Ovary (tissue), 9 donors: Measurements from ENCODE around the gene COL15A1. TPM values are rescaled to one million over a fixed set of nuclear protein-coding genes. Genes with fewer than 3 reads are reported as not detected.

Experiments
- DNase-seq, 5 donors: peaks; one replicate each; pipeline ENCODE4 v3.0.0-alpha.2; 2019 to 2020
- H3K27ac ChIP-seq, 2 donors: fragments of 200-600 bp; one replicate each; pipeline versions ENCODE4 v1.5.1 to v1.8.0; 2019 to 2022
- H3K27me3 ChIP-seq: fragments of 200-600 bp; one replicate; pipeline ENCODE4 v1.8.0; 2022
- H3K36me3 ChIP-seq: fragments of 200-600 bp; sonication (generic); one replicate; pipeline ENCODE4 v1.5.1; 2019
- H3K4me1 ChIP-seq: one replicate; pipeline ENCODE4 v1.8.1; 2013; ENCODE audit warnings: mild to moderate bottlenecking, moderate library complexity; ENCODE audit not compliant: insufficient read depth
- H3K4me3 ChIP-seq: fragments of 200-600 bp; sonication (generic); one replicate; pipeline ENCODE4 v1.5.1; 2017
- H3K9me3 ChIP-seq, 2 donors: fragments of 200-600 bp in 1 of 2; sonication (generic) in 1 of 2; one replicate each; pipeline versions ENCODE4 v1.5.1 to v1.8.1; 2013 to 2019; ENCODE audit warnings: mild to moderate bottlenecking in 1 of 2, moderate library complexity in 1 of 2
- CTCF ChIP-seq, 3 donors: fragments of 450-650 bp in 2 of 3; fragments of 200-600 bp in 1 of 3; IDR thresholded peaks; one replicate each; pipeline versions ENCODE4 v1.5.1 to v1.8.0; 2016 to 2022; ENCODE audit warnings: antibody characterized with exemption in 3 of 3, mild to moderate bottlenecking in 1 of 3
- EP300 ChIP-seq: sonication (generic); formaldehyde crosslinking; IDR thresholded peaks from one replicate; pipeline ENCODE4 v1.6.1; 2017; ENCODE audit warnings: antibody characterized with exemption
- POLR2A ChIP-seq: fragments of 450-650 bp; IDR thresholded peaks from one replicate; pipeline ENCODE4 v1.6.1; 2017; ENCODE audit warnings: antibody characterized with exemption, mild to moderate bottlenecking, moderate library complexity
- WGBS, 3 donors: extraction: QIAGEN DNeasy Blood & Tissue Kit in 1 of 3; methylation state at CpG; one replicate each; pipeline versions ENCODE4 v1.1.5 to v1.1.7; 2013 to 2017; 5-methylcytosine and 5-hydroxymethylcytosine counted together
- intact Hi-C, 4 donors: fragments of 100-400 bp; cut with DNase I; formaldehyde crosslinking; loops; one replicate each; pipeline versions ENCODE4 v1.11.0 to v1.15.1; 2022 to 2023
- polyA plus RNA-seq, 2 donors: library from polyadenylated mRNA; stranded (reverse); fragments of 200-250 nt in 1 of 2; fragments of 350-450 nt in 1 of 2; fragmentation: Illumina TruSeq in 1 of 2; extraction: RNeasy Lipid Tissue Mini Kit (QIAGEN cat#74804) in 1 of 2; gene quantifications; one replicate each; pipeline ENCODE4 v1.2.3, GENCODE V29; 2013 to 2014
- total RNA-seq, 7 donors: library from RNA; depleted of rRNA in 2 of 7; stranded (reverse); fragments of >200 nt in 2 of 7; fragmentation: NEBNext Ultra II Directional in 3 of 7; extraction: Animal tissue kit (Norgen Biotek cat#: 25700) in 3 of 7; gene quantifications; one replicate each; pipeline versions ENCODE4 v1.1.0 to v1.2.4, GENCODE V29; 2016 to 2023
- donor health status: DM: no; HTN: no; CAD: no; lungs with moderate emphysema.
- donor health status: DM: no; HTN: no; CAD: no.
- donor health status: Bipolar disorder and iron deficiency.
- donor health status: DM: yes; HTN: yes; CAD: no.
- donor health status: DM: no; HTN: no; CAD: no.
- donor health status: DM: yes; HTN: yes; CAD: no.

Gene COL15A1
- total and polyA plus RNA-seq, 9 donors = 12.8 to 195 (median 48.6) TPM

GRCh38 chr9:98964911-98965336, 21.2 kb downstream of the COL15A1 start:
- intact Hi-C loops = no loop called here
- 73 to 86% (median 85%) methylated on average over 7 of the region's 7 CpGs for WGBS, 3 donors
- H3K27me3 ChIP-seq = no peaks in the 10 kb centered on the region
- no peak for DNase-seq
- H3K27ac ChIP-seq = no peak overlapping the region
- H3K9me3 ChIP-seq = no peaks in the 10 kb centered on the region
- peaks cover 4% of the 10 kb centered on the region for H3K4me1 ChIP-seq
- H3K36me3 ChIP-seq = no peaks in the 10 kb centered on the region
- H3K4me3 ChIP-seq = no peak overlapping the region
- TF ChIP-seq POLR2A (no peak), EP300 (no peak), CTCF (IDR thresholded peaks at IDR 0.05) (no peak)

GRCh38 chr9:98966676-98967075, 23.0 kb downstream of the COL15A1 start:
- TF ChIP-seq POLR2A (no peak), EP300 (no peak), CTCF (IDR thresholded peaks at IDR 0.05) (no peak)
- H3K9me3 ChIP-seq = no peaks in the 10 kb centered on the region
- no peak overlapping the region for H3K27ac ChIP-seq
- intact Hi-C loops = no loop called here
- no peak for DNase-seq
- H3K4me3 ChIP-seq = no peak overlapping the region
- 94 to 97% (median 96%) methylated on average over 4 of the region's 4 CpGs for WGBS, 3 donors
- no peaks in the 10 kb centered on the region for H3K36me3 ChIP-seq
- peaks cover 6% of the 10 kb centered on the region for H3K4me1 ChIP-seq
- H3K27me3 ChIP-seq = no peaks in the 10 kb centered on the region

GRCh38 chr9:98967257-98967656, 23.6 kb downstream of the COL15A1 start:
- no peak for DNase-seq
- H3K4me1 ChIP-seq = peaks cover 6% of the 10 kb centered on the region
- no peak overlapping the region for H3K27ac ChIP-seq
- no peaks in the 10 kb centered on the region for H3K9me3 ChIP-seq
- WGBS, 3 donors = 95 to 100% (median 96%) methylated on average over 4 of the region's 4 CpGs
- no peaks in the 10 kb centered on the region for H3K27me3 ChIP-seq
- TF ChIP-seq CTCF (IDR thresholded peaks at IDR 0.05) (no peak), POLR2A (no peak), EP300 (no peak)
- intact Hi-C loops = no loop called here
- H3K36me3 ChIP-seq = no peaks in the 10 kb centered on the region
- H3K4me3 ChIP-seq = no peak overlapping the region

GRCh38 chr9:98967680-98968079, 24.0 kb downstream of the COL15A1 start:
- no peak for DNase-seq
- Histone ChIP-seq H3K4me1 (peaks cover 6% of the 10 kb centered on the region), H3K4me3 (no peak overlapping the region), H3K27me3 (no peaks in the 10 kb centered on the region), H3K27ac (no peak overlapping the region), H3K36me3 (no peaks in the 10 kb centered on the region), H3K9me3 (no peaks in the 10 kb centered on the region)
- TF ChIP-seq EP300 = no peak
- 89 to 98% (median 91%) methylated on average over 4 of the region's 4 CpGs for WGBS, 3 donors
- intact Hi-C loops = no loop called here

GRCh38 chr9:98968601-98969337, 25.1 kb downstream of the COL15A1 start:
- intact Hi-C loops = no loop called here
- Histone ChIP-seq H3K27me3 (no peaks in the 10 kb centered on the region), H3K4me3 (no peak overlapping the region), H3K9me3 (no peaks in the 10 kb centered on the region), H3K36me3 (no peaks in the 10 kb centered on the region), H3K4me1 (peaks cover 6% of the 10 kb centered on the region), H3K27ac (no peak overlapping the region)
- no peak for TF ChIP-seq POLR2A
- no peak for TF ChIP-seq CTCF (IDR thresholded peaks at IDR 0.05)
- no peak for TF ChIP-seq EP300
- no peak for DNase-seq
- 84 to 96% (median 95%) methylated on average over 6 of the region's 6 CpGs for WGBS, 3 donors
